ENCODE data around the gene NUAK2. TPM values are rescaled to one million over a fixed set of nuclear protein-coding genes. Genes with fewer than 3 reads are reported as not detected.

The NUAK2 gene
- total RNA-seq, 2 donors from 2014 or later: 27.7 to 29.2 TPM

DNA sequence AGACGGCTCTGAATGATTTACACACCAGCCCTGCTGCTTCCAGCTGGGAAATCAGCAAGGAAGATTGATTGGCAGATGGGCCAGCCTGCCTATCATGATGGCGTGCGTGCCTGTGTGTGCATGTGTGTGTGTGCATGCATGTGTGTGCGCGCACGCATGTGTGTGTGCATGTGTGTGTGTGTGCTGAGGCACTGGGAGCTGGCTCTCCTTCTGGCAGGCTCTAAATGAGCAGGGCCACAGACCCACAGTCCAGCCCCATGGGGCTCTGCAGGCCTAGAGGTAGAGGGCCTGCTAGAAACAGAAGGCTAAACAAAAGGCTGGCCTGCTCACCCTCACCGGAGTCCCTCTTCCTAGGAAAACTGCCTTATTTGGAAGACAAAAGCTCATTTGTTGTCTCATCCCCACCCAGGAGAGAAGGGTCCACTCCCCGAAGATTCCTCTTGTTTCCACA, 29.2 kb upstream of the NUAK2 start:
- intact Hi-C loops (cut with DNase I, micrococcal nuclease): loop anchor here (5.0 to 10.0 kb wide), 2 partner anchors 134 to 137 kb away; no protein-coding TSS in a partner anchor
- ATAC-seq: no peak
- no peak for DNase-seq

DNA sequence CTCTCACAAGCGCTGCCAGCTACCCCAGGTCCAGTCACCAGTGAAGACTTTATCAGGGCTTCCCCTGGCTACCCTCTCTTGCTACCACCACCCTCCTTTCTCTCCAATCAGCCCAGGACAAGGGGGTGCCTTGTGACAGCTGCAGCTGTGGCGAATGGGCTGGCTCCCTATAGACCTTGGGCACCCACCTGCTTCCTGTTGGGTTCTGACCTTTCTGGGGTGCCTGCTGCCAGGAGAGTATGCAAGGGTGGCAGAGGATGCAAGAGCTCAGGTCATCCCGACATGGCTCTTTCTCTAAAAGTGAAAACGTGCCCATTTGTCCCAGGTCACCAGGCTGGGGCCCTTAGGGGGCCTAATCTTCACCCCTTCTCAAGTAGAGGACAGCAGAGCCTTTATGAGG, 28.6 kb upstream of the NUAK2 start:
- DNase-seq: no peak
- ATAC-seq: no peak
- intact Hi-C loops (cut with DNase I, micrococcal nuclease): loop anchor here (5.0 to 10.0 kb wide), 2 partner anchors 135 to 137 kb away; no protein-coding TSS in a partner anchor

DNA sequence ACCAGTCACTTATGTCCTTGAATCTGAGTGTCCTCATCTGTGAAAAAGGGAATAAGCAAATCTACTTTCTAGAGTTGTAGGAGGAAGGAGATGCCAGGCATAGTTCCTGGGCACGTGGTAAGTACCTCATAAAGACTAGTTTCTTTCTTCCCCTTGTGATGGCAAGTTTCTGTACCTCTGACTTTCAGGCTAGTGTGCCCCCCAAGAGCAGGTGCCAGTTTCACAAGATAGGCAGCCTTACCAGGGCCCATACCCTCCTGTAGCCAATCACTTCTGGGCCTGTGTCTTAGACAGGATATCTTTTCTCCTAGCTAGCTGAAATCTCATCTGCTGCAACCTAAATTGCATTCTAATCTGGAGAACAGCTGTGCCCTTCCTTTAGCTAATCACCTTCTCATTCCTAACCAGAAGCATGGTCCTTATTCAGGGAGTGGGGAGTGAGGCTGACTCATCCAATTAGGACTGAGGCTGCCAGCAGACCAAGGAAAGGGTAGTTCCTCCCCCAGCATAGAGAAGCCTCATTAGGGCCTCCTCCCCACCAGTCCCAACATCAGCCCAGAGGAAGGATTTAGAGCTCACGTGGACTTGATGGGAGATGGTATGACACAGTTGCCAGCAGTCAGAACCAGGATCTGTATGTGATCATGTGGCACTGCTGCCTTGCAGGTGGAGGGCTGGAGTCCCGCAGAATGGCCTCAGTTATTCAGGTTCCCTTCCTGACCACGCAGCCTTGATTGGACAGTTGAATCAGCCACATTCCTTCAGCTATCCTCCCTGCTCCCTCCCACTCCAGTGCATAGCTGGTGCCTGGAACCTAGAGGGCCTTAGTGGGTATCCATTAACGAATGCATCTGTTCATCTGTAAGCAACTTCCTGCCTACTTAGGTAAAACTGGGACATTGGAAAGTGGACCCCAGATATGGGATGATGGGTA, 27.3 kb upstream of the NUAK2 start:
- DNase-seq (no peak), ATAC-seq (no peak)
- intact Hi-C loops (cut with DNase I, micrococcal nuclease): no loop called here

DNA sequence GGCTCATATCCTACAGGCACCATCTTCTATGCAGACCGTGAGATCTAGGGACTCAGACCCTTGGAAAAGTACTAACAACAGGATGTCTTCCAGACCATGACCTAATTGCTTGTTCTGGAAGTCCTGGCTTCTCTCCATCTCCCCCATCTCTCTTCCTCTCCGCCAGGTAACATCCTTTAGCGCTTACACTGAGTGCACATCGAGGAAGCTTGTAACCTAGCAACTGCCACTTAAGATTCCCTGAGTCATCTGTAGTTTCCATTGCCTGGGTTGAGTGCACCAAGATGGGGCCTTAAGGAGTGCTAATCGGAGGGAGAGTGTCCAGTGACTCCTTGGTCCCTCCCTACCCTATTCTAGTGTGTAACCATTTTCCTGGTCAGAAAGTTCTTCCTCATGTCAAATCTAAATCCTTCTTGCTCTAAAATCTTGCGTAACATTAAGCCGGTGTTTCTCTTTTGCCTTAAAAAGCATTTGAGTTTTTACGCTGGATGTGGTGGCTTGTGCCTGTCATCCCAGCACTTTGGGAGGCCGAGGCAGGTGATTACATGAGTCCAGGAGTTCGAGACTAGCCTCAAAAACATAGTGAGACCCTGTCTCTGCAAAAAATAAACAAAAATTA, 25.5 kb upstream of the NUAK2 start:
- no peak for ATAC-seq
- intact Hi-C loops (cut with DNase I, micrococcal nuclease): no loop called here

DNA sequence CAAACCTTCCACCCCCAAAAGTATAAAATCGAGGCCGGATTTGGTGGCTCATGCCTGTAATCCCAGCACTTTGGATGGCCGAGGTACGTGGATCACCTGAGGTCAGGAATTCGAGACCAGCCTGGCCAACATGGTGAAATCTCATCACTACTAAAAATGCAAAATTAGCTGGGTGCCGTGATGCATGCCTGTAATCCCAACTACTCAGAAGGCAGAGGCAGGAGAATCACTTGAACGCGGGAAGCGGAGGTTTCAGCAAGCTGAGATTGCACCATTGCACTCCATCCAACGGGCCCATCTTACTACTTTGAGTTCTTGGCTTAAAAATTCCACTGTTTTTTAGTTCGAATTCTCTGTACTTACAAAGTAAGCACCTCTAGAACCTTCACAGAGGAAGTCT, 24.2 kb upstream of the NUAK2 start:
- ATAC-seq: no peak
- no peak for DNase-seq
- intact Hi-C loops (cut with DNase I, micrococcal nuclease): no loop called here

More for the DNA sequence above, 25.5 kb upstream of the NUAK2 start:
- DNase-seq: no peak

DNA sequence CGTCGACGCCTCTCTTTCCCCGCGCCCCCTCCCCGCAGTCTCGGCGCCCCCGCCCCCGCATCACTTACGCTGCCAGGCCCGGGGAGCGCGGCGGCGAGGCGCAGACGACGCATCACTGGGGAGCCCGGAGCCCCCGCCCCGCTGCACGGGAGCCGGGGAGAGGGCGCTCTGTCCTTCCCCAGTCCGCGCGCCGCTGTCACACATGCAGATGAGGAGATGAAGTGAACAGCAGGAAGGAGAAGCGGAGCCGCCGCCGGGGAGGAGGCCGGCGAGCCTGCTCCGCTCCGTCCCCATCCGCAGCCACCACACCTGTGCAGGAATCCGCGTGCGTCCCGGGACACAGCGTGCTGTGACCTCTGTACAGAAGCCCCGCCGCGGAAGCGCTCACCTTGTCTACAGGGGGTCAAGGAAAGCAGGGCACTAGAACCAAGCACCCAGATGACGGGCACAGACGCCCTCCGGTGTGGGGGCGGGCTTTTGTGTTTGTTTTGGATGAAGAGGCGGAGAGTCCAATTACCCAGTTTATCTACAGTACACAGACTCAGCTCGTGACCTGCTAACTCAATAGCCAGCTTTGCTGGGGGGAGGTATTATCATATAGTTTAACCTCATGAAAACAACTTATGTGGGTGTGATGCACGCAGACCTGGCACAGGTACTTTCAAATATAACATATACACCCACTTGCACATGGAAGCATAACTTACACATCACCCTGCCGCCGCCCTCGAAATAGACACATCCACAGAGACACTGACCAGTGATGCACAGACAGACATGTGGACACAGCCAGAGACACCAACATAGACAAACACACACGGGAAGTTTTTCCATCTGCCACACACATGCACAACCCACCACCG, 22.8 kb upstream of the NUAK2 start:
- ATAC-seq (peak; percentile 87), DNase-seq (peak; percentile 38 to 61)
- intact Hi-C loops (cut with DNase I, micrococcal nuclease): no loop called here

DNA sequence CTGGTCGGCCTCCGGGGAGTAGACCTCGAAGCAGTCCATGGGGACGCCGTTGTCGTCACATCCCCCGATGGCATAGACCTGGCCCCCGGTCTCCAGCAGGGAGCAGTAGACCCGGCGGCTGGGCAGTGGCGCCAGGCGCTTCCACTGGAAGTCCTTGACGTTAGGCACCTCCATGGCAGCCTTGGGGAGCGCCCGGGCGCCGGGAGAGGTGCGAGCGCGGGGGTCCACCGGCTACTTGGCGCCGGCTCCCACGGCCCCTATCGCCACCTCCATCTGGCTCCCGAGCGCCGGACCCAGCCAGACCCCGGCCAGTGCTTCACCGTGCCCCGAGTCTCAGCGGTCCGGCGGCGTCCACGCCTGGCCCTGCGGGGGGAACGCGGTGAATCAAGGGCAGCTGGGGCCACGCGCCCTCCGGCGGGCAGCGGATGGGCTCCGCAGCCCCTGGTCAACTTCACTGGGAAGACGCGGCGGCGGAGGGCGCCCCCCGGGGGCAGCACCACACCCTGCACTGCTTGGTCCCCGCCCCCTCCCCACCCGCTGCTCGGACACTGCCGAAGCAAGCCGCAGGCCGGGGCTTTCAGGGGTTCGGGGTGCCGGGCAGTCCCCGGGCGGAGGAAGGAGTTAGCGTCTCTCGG, 22.0 kb upstream of the NUAK2 start:
- intact Hi-C loops (cut with DNase I, micrococcal nuclease): no loop called here
- peak; percentile 27 for ATAC-seq
- DNase-seq: no peak

DNA sequence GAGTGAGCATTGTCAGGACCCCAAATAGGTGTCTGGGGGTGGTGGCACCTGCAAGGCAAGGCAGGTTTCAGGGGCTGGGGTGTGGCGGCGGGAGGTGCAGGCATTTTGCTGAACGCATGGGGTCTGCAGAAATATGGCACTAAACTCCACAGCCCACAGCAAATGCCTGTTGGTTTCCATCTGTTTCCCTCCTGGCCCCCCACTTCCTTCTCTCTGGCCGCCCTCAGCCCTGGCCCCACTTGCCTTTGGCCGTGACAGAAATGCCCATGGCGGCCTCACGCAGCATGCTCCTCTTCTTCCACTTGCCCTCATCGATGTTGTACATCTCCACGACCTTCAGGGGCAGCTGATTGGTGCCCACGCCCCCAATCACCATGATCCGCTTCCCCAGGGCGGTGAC, 21.4 kb upstream of the NUAK2 start:
- intact Hi-C loops (cut with DNase I, micrococcal nuclease): no loop called here
- ATAC-seq (no peak), DNase-seq (no peak)

DNA sequence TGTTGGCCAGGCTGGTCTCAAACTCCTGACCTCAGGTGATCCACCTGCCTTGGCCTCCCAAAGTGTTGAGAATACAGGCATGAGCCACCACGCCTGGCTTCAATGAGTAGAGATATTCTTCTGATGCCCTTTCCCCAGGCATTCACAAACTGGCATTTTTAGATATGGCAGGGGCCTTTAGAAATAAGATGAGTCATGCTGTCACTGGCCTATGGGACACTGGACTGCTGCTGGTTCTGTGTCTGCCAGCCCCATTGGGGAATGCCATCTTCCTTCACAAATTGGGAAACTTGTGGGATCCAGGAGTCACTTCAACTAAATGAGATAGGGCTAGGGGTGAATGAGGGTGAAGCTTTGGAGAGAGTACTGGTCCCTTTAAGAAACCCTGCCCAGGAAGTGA, 19.1 kb upstream of the NUAK2 start:
- ATAC-seq (no peak), DNase-seq (no peak)
- intact Hi-C loops (cut with DNase I, micrococcal nuclease): no loop called here

DNA sequence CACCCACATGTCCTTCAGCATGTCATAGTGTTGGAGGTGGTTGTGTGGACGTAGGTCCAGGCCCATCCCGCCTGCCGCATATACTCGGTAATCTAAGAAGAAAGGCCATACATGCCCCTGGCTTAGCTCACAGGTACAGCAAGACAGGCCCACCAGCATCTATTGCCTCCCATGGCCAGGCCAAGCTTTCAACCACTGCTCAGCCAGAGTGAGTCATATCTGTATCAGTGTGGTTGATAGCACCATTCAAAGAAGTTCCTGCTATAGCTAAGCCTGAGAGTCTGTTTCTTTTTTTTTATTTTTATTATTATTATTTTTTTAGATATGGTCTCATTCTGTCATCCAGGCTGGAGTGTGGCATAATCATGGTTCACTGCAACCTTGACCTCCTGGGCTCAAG, 18.2 kb upstream of the NUAK2 start:
- intact Hi-C loops (cut with DNase I, micrococcal nuclease): no loop called here
- DNase-seq: no peak
- ATAC-seq: no peak

DNA sequence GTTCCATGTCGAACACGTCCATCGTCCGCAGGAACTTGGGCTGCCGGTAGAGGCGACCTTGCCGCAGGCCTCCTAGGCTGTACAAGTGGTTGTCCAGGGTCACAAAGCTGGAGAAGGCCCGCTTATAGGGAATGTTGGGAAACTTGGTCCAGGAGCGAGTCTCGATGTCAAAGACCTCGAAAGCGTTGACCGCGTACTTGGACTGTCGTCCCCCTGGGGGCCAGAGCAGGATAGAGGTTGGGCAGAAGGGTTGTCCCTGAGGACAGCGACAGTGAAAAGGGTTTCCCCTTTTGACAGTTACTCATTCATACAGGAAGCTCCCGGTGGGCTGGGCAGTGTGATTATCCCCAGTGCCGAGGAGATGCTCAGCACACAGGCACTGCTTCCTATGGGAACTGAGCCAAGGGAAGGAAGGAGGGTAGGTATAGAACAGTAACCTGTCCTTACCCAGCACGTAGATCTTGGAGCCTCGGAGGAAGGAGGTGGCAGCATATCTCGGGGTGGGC, 17.7 kb upstream of the NUAK2 start:
- intact Hi-C loops (cut with DNase I, micrococcal nuclease): no loop called here
- DNase-seq (no peak), ATAC-seq (no peak)

DNA sequence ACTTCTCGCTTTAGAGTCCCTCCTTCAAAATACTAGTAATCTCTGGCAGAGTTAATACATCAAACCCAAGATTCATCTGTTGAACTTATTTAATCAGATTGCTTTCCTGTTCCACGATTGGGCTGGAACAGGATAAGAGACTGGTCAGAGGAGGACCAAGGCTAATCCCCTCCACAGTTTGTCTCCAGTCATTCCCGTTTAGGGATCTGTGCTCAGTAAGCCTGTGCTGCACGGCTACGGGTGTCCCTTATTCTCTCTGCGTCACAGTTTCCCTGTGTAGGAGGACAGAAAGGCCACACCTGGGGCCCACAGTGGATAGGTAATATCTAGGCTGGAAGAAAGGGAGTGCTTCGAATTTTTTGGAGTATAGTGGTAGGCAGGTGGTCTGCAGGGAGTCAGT, 16.5 kb upstream of the NUAK2 start:
- DNase-seq (no peak), ATAC-seq (no peak)
- intact Hi-C loops (cut with DNase I, micrococcal nuclease): no loop called here

DNA sequence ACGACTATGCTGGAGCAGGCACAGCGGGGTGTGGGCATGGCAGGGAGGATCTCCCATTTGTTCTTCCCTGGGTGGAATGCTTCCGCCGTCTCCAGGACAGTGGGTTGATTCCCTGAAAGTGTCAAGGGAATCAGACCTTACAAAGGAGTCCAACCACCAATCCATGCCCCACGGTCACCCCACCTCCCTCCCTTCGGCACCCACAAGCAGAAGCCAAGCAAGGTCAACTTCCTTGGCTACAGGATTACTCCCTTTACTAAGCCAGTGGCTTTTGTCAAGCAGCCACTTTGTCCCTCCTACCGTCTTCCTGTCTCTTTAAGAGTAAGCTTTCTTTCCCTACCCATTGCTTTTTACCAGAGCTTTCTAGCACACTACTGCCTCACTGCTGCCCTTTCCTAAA, 15.9 kb upstream of the NUAK2 start:
- no peak for ATAC-seq
- intact Hi-C loops (cut with DNase I, micrococcal nuclease): no loop called here
- no peak for DNase-seq

DNA sequence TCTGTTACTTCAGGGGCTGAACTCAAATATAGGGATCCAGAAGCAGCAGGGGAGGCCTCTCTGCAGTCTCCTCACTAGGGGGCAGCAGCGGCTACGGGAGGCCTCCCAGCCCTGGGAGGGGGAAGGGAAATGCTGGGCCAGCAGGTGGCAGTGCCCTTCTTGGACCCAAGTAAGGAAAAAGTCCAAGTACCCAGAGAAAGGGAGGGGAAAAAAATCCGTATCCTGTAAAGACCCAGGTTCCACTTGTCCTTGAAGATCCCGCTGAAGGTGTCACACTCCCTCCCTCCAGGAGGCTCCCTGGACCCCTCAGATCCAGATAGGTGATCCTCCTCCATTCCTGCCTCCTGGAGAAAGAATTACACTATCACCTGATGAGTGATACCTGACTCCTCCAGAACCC, 14.1 kb upstream of the NUAK2 start:
- peak; percentile 80 to 90 for DNase-seq
- intact Hi-C loops (cut with DNase I, micrococcal nuclease): no loop called here

DNA sequence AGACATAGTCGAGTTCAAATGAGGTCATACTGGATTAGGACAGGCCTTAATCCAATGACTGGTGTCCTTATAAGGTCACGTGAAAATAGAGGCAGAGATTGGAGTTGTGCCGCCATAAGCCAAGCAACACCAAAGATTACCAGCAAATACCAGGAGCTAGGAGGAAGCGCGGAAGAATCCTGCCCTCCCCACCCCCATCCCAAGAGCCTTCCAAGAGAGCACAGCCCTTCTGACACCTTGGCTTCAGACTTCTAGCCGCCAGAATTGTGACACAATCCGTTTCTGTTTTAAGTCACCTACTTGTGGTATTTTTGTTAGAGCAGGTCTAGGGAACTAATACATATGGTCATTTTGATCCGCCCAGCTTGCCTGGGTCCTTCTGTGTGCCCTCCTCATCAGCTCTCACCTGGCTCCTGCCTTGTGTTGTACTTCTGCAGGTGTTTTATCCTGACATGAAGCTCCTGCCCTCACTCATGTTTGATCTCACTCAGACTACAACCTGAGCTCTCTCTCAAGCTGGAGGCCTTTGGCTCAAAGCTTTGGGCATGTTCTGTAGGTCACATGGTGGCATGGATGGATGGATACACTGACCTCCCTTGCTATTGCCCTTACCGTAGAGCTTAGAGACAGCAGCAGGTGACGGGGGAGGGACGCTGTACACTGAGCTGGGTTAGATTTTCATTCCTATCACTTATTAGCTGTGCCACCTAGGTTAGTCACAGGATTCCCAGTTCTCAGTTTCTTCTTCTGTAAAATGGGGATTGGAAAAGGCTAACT, 10.7 kb upstream of the NUAK2 start:
- no peak for DNase-seq
- intact Hi-C loops (cut with DNase I, micrococcal nuclease): no loop called here
- no peak for ATAC-seq

More for the DNA sequence above, 14.1 kb upstream of the NUAK2 start:
- peak; percentile 97 for ATAC-seq

DNA sequence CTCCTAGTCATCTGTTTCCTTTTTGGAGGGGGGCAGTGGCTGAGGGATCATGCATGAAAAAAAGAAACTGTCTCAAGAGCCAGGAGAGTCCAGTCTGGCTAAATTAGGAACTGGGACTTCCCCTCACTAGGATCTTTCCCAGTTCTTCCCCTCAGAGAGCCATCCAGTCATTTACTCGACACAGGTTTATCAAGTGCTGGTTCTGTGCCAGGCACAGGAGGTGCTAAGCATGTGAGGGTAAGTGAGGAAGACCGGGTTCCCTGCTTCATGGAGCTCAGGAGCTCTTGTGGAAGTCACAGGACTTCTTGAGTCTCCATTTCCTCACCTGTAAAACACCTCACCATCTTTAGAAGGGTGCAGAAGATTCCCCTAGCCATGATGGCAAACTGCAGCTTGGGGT, 8.6 kb upstream of the NUAK2 start:
- intact Hi-C loops (cut with DNase I, micrococcal nuclease): no loop called here
- no peak for DNase-seq
- ATAC-seq: no peak

DNA sequence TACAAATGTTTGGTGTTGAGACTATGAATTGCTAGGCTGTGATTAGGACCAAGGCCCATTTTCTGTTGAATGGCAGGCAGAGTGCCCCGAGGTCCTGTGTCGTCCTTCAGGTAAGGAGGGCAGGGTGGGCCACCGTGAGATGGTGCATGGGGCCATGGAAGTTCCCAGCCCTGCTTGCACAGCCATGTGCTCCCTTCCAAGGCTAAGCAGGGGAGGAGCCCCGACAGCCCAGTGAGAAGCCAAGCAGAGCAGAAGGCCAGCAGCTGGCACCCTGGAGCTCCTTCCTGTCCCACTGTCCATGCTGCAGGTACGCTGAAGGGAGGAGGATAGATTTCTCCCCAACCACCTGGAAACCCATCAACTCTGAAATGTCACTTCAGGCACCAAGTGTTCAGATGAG, 8.2 kb upstream of the NUAK2 start:
- no peak for DNase-seq
- intact Hi-C loops (cut with DNase I, micrococcal nuclease): loop anchor here in 1 of 2 donors (5.0 kb wide), 1 partner anchor 57 kb away; no protein-coding TSS in a partner anchor
- ATAC-seq: no peak

DNA sequence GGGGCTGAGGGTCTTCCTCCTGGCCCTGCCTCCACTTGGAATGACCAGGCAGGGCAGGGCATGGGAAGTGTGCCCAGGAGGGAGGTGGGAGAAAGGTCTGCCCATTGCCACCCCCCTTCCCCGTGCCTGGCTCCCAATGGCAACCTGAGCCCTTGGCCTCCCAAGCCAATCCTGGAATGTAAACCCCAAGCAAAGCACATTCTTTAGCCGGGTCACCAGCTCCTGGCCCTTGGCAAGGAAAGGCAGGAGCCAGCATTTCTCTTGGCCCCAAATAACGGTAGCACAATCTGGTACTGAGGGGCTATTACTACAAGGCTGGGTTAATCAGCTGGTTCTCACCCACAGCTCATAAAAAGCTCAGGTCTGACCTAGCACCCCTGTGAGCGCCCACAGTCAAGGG, 6.9 kb upstream of the NUAK2 start:
- intact Hi-C loops (cut with DNase I, micrococcal nuclease): loop anchor here in 1 of 2 donors (5.0 kb wide), 1 partner anchor 56 kb away; no protein-coding TSS in a partner anchor
- ATAC-seq: no peak
- no peak for DNase-seq
